Erythroblast (primary cell): ENCODE measurements around the gene MICAL3.

Source experiments
- GATA1 ChIP-seq: IDR thresholded peaks from 2 replicates; pipeline ENCODE4 v1.6.1; 2011; ENCODE audit warnings: low read depth, mild to moderate bottlenecking, control low read depth, low read length, moderate library complexity
- POLR2A ChIP-seq: IDR thresholded peaks from 2 replicates; pipeline ENCODE4 v1.6.1; 2011; ENCODE audit warnings: mild to moderate bottlenecking, low read length

DNA sequence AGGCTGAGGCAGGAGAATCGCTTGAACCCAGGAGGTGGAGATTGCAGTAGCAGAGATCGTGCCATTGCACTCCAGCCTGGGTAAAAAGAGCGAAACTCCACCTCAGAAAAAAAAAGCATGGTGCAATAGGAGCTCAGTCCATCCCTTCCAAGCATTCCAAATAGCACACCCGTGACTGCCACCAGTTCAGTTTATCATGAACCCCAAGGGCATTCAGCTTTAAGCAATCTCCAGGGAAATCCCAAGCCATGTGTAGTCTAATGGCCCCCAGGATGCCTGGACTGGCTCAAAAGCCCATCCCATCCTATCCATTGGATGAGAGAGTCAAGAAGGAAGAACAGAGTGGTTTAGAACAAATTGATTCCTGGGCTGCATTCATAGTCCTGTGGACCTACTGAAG, 16.2 kb downstream of the MICAL3 start:
- TF ChIP-seq POLR2A = no peak
- no peak for TF ChIP-seq GATA1
